Activated CD4-positive, alpha-beta T cell treated with anti-CD3 and anti-CD28 coated beads, Interleukin-2, amount 10 ng/mL, durations not matched to agents 7 days and 5 days (primary cell): ENCODE measurements around the gene ACSM2B. TPM values are rescaled to one million over a fixed set of nuclear protein-coding genes. Genes with fewer than 3 reads are reported as not detected.
"Not testable (repeated sequence)": the region's sequence is repeated elsewhere in the genome, so short reads cannot be mapped to it uniquely, and the experiment has no call there.

Experiments
- CTCF ChIA-PET: fragments of 350-600 bp; sonication (Branson Sonifier 250); formaldehyde crosslinking; loops from one replicate; lab custom pipeline; 2021; ENCODE audit warnings: antibody characterized with exemption; lab: Charles Lee
- POLR2A ChIA-PET: fragments of 350-600 bp; sonication (Branson Sonifier 250); formaldehyde crosslinking; loops from one replicate; lab custom pipeline; 2021; ENCODE audit warnings: antibody characterized with exemption; lab: Charles Lee
- DNase-seq: peaks from one replicate; pipeline ENCODE4 v3.0.0-alpha.2; 2020
- H3K27ac Mint-ChIP-seq: one replicate; pipeline ENCODE4 v1.8.0; 2021; ENCODE audit warnings: mild to moderate bottlenecking, moderate library complexity, mixed read lengths
- H3K27me3 Mint-ChIP-seq: one replicate; pipeline ENCODE4 v1.8.0; 2021; ENCODE audit warnings: mixed read lengths
- H3K36me3 Mint-ChIP-seq: one replicate; pipeline ENCODE4 v1.8.0; 2021; ENCODE audit warnings: low read depth, mixed read lengths
- H3K4me1 Mint-ChIP-seq: one replicate; pipeline ENCODE4 v1.8.0; 2021; ENCODE audit warnings: mixed read lengths
- H3K4me3 Mint-ChIP-seq: one replicate; pipeline ENCODE4 v1.8.0; 2021; ENCODE audit warnings: mild to moderate bottlenecking, moderate library complexity, mixed read lengths
- H3K9me3 Mint-ChIP-seq: one replicate; pipeline ENCODE4 v1.8.0; 2021; ENCODE audit warnings: mixed read lengths
- total RNA-seq, 2 experiments: library from RNA; stranded (reverse); gene quantifications; one replicate each; pipeline ENCODE4 v1.2.3, GENCODE V29; 2021

ACSM2B gene
- total RNA-seq, 2 experiments from 2014 or later: not detected

- CTCF ChIA-PET: no interaction called here
Observed at GRCh38 chr16:20611975-20612481, 35.9 kb upstream of the ACSM2B start.

GRCh38 chr16:20611350-20611902 lies 35.3 kb upstream of the ACSM2B start:
- Mint-ChIP-seq H3K9me3 (no peaks in the 10 kb centered on the region), H3K36me3 (no peaks in the 10 kb centered on the region), H3K4me3 (no peak overlapping the region), H3K27ac (no peak overlapping the region), H3K4me1 (no peaks in the 10 kb centered on the region), H3K27me3 (peaks cover 7% of the 10 kb centered on the region)
- ChIA-PET POLR2A (no interaction called here), CTCF (no interaction called here)
- no peak for DNase-seq

More at GRCh38 chr16:20611975-20612481, 35.9 kb upstream of the ACSM2B start:
- H3K4me1 Mint-ChIP-seq: no peaks in the 10 kb centered on the region
- no peak overlapping the region for H3K4me3 Mint-ChIP-seq
- POLR2A ChIA-PET: no interaction called here
- H3K27me3 Mint-ChIP-seq: peaks cover 7% of the 10 kb centered on the region
- H3K9me3 Mint-ChIP-seq: no peaks in the 10 kb centered on the region
- H3K27ac Mint-ChIP-seq: no peak overlapping the region
- DNase-seq: no peak
- no peaks in the 10 kb centered on the region for H3K36me3 Mint-ChIP-seq

GRCh38 chr16:20610892-20611349 lies 34.8 kb upstream of the ACSM2B start:
- Mint-ChIP-seq H3K4me3 (no peak overlapping the region), H3K4me1 (no peaks in the 10 kb centered on the region), H3K27ac (no peak overlapping the region), H3K36me3 (no peaks in the 10 kb centered on the region), H3K9me3 (no peaks in the 10 kb centered on the region), H3K27me3 (peaks cover 7% of the 10 kb centered on the region)
- DNase-seq: no peak
- POLR2A ChIA-PET: no interaction called here
- CTCF ChIA-PET: no interaction called here

- Mint-ChIP-seq H3K4me3 (no peak overlapping the region), H3K27me3 (peaks cover 8% of the 10 kb centered on the region), H3K4me1 (no peaks in the 10 kb centered on the region), H3K27ac (no peak overlapping the region), H3K9me3 (no peaks in the 10 kb centered on the region), H3K36me3 (no peaks in the 10 kb centered on the region)
- no peak for DNase-seq
- CTCF ChIA-PET: no interaction called here
- POLR2A ChIA-PET: no interaction called here
Observed at GRCh38 chr16:20610211-20610891, 34.2 kb upstream of the ACSM2B start.

GRCh38 chr16:20602205-20602604 lies 26.0 kb upstream of the ACSM2B start:
- H3K36me3 Mint-ChIP-seq, H3K9me3 Mint-ChIP-seq, CTCF ChIA-PET, H3K4me3 Mint-ChIP-seq, H3K27ac Mint-ChIP-seq, H3K4me1 Mint-ChIP-seq, H3K27me3 Mint-ChIP-seq: not testable (repeated sequence)
- peak; percentile 16 for DNase-seq
- POLR2A ChIA-PET: interaction anchor here (0.6 kb wide), 1 partner anchor 383 kb away, joined by 5 read pairs; no protein-coding TSS in a partner anchor

GRCh38 chr16:20599475-20599874 lies 23.3 kb upstream of the ACSM2B start:
- H3K27me3 Mint-ChIP-seq, H3K4me1 Mint-ChIP-seq, POLR2A ChIA-PET, DNase-seq, H3K27ac Mint-ChIP-seq, CTCF ChIA-PET, H3K9me3 Mint-ChIP-seq, H3K36me3 Mint-ChIP-seq, H3K4me3 Mint-ChIP-seq: not testable (repeated sequence)

- ChIA-PET POLR2A (no interaction called here), CTCF (no interaction called here)
- no peaks in the 10 kb centered on the region for H3K36me3 Mint-ChIP-seq
- H3K27me3 Mint-ChIP-seq: no peaks in the 10 kb centered on the region
- H3K4me1 Mint-ChIP-seq: no peaks in the 10 kb centered on the region
- no peak for DNase-seq
- H3K9me3 Mint-ChIP-seq: no peaks in the 10 kb centered on the region
- H3K27ac Mint-ChIP-seq: no peak overlapping the region
- H3K4me3 Mint-ChIP-seq: no peak overlapping the region
Observed at GRCh38 chr16:20598832-20599469, 22.8 kb upstream of the ACSM2B start.

- H3K9me3 Mint-ChIP-seq, H3K4me1 Mint-ChIP-seq, H3K36me3 Mint-ChIP-seq, DNase-seq, CTCF ChIA-PET, POLR2A ChIA-PET, H3K4me3 Mint-ChIP-seq, H3K27ac Mint-ChIP-seq, H3K27me3 Mint-ChIP-seq: not testable (repeated sequence)
Observed at GRCh38 chr16:20595694-20596093, 19.5 kb upstream of the ACSM2B start.

GRCh38 chr16:20595068-20595467 lies 18.9 kb upstream of the ACSM2B start:
- H3K4me1 Mint-ChIP-seq, H3K9me3 Mint-ChIP-seq, H3K36me3 Mint-ChIP-seq, H3K27me3 Mint-ChIP-seq, H3K4me3 Mint-ChIP-seq, CTCF ChIA-PET, H3K27ac Mint-ChIP-seq, DNase-seq, POLR2A ChIA-PET: not testable (repeated sequence)

GRCh38 chr16:20592780-20593179 lies 16.6 kb upstream of the ACSM2B start:
- CTCF ChIA-PET, POLR2A ChIA-PET, H3K27ac Mint-ChIP-seq, H3K27me3 Mint-ChIP-seq, DNase-seq, H3K4me1 Mint-ChIP-seq, H3K36me3 Mint-ChIP-seq, H3K4me3 Mint-ChIP-seq, H3K9me3 Mint-ChIP-seq: not testable (repeated sequence)

GRCh38 chr16:20589486-20589885 lies 13.3 kb upstream of the ACSM2B start:
- H3K9me3 Mint-ChIP-seq, H3K36me3 Mint-ChIP-seq, POLR2A ChIA-PET, H3K27me3 Mint-ChIP-seq, H3K4me3 Mint-ChIP-seq, H3K4me1 Mint-ChIP-seq, CTCF ChIA-PET, DNase-seq, H3K27ac Mint-ChIP-seq: not testable (repeated sequence)

- DNase-seq, CTCF ChIA-PET, H3K4me1 Mint-ChIP-seq, H3K4me3 Mint-ChIP-seq, H3K9me3 Mint-ChIP-seq, H3K27ac Mint-ChIP-seq, POLR2A ChIA-PET, H3K36me3 Mint-ChIP-seq, H3K27me3 Mint-ChIP-seq: not testable (repeated sequence)
Observed at GRCh38 chr16:20587645-20588074, 11.5 kb upstream of the ACSM2B start.

- H3K9me3 Mint-ChIP-seq, H3K4me1 Mint-ChIP-seq, POLR2A ChIA-PET, H3K36me3 Mint-ChIP-seq, H3K4me3 Mint-ChIP-seq, DNase-seq, CTCF ChIA-PET, H3K27ac Mint-ChIP-seq, H3K27me3 Mint-ChIP-seq: not testable (repeated sequence)
Observed at GRCh38 chr16:20586716-20587115, 10.5 kb upstream of the ACSM2B start.
